Osteocyte (in vitro differentiated cells): ENCODE results near the gene TOP3B. TPM values are rescaled to one million over a fixed set of nuclear protein-coding genes. Genes with fewer than 3 reads are reported as not detected.
A peak's percentile ranks its signal among the peaks of the same experiment; 100 is the strongest.

Source experiments
- DNase-seq: peaks from one replicate; pipeline ENCODE4 v3.0.0; 2021; ENCODE audit warnings: mixed read lengths; ENCODE audit not compliant: unreplicated experiment; ENCODE audit errors: extremely low spot score
- H3K27ac Mint-ChIP-seq: one replicate; pipeline ENCODE4 v1.8.0; 2021; ENCODE audit warnings: mild to moderate bottlenecking, mixed read lengths; ENCODE audit not compliant: unreplicated experiment
- H3K27me3 Mint-ChIP-seq: one replicate; pipeline ENCODE4 v1.8.0; 2021; ENCODE audit warnings: mixed read lengths; ENCODE audit not compliant: unreplicated experiment
- H3K36me3 Mint-ChIP-seq: one replicate; pipeline ENCODE4 v1.8.0; 2021; ENCODE audit warnings: mixed read lengths; ENCODE audit not compliant: unreplicated experiment
- H3K4me1 Mint-ChIP-seq: one replicate; pipeline ENCODE4 v1.8.0; 2021; ENCODE audit warnings: mixed read lengths; ENCODE audit not compliant: unreplicated experiment
- H3K4me3 Mint-ChIP-seq: one replicate; pipeline ENCODE4 v1.8.0; 2021; ENCODE audit warnings: mild to moderate bottlenecking, moderate library complexity, mixed read lengths; ENCODE audit not compliant: unreplicated experiment
- H3K9me3 Mint-ChIP-seq: one replicate; pipeline ENCODE4 v1.8.0; 2021; ENCODE audit warnings: mixed read lengths; ENCODE audit not compliant: unreplicated experiment
- total RNA-seq: library from RNA; stranded (reverse); gene quantifications from 2 replicates; pipeline ENCODE4 v1.2.1, GENCODE V29; 2021
- TF ChIP-seq, protein P1 (sequence below): fragments of 200-600 bp; sonication (generic); IDR thresholded peaks from 2 replicates; pipeline ENCODE4 v1.5.0; 2021; ENCODE audit warnings: antibody characterized with exemption, mild to moderate bottlenecking, moderate library complexity

The TOP3B gene
- total RNA-seq, 1 donor from 2014 or later: 46.0 TPM

DNA sequence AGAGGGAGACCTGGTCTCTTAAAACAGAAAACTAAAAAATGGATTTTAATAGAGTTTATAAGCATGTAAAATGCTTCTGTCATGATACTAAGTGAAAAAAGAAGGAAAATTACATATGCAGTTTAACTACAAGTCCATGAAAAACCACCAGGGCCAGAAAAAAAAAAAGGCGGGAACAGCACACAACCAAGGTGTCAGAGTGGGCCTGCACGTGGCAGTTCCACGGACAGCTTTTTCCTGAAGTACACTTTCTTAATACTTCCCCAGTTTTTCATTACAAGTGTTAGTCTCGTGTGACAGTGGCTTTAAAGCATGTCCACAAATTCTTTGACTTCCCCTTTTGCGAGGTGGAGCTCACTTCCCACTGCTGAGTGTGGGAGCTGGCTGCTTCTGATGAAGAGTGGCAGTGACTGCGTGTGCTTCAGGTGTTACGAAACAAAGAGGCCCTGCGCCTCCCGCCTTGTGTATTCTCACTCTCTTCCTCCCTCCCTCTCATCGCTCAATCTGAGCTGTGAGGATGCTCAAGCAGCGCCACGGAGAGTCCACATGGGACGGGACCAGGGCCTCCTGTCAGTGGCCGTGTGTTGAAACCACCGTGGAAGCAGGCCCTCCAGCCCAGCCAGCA lies 46.3 kb downstream of the TOP3B start:
- no peak for DNase-seq
- H3K9me3 Mint-ChIP-seq: no peaks in the 10 kb centered on the region
- peaks cover 10% of the 10 kb centered on the region for H3K36me3 Mint-ChIP-seq
- H3K4me1 Mint-ChIP-seq: peaks cover 45% of the 10 kb centered on the region
- TF ChIP-seq, protein P1, sequence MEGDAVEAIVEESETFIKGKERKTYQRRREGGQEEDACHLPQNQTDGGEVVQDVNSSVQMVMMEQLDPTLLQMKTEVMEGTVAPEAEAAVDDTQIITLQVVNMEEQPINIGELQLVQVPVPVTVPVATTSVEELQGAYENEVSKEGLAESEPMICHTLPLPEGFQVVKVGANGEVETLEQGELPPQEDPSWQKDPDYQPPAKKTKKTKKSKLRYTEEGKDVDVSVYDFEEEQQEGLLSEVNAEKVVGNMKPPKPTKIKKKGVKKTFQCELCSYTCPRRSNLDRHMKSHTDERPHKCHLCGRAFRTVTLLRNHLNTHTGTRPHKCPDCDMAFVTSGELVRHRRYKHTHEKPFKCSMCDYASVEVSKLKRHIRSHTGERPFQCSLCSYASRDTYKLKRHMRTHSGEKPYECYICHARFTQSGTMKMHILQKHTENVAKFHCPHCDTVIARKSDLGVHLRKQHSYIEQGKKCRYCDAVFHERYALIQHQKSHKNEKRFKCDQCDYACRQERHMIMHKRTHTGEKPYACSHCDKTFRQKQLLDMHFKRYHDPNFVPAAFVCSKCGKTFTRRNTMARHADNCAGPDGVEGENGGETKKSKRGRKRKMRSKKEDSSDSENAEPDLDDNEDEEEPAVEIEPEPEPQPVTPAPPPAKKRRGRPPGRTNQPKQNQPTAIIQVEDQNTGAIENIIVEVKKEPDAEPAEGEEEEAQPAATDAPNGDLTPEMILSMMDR: no peak
- no peaks in the 10 kb centered on the region for H3K27me3 Mint-ChIP-seq
- no peak overlapping the region for H3K4me3 Mint-ChIP-seq
- H3K27ac Mint-ChIP-seq: peak overlapping the region; percentile 69

DNA sequence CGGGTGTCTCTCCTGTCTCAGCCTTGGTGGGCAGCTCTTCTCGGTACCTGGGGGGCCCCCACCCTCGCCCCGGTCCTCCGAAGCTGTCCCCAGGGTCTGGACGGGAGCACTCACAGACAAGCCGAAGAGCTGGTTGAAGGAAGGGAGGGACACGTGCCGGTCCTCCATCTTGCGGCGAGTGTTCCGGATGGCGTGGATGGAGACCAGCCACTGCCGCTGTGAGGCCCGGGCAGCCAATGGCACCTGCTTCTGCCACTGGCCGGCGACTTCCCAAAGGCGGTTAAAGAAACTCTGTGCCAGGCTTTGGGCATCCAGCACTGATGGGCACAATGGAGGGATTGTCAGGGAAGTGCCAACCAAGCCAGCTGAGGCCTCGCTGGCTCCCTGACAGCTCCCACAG lies 48.7 kb downstream of the TOP3B start:
- Mint-ChIP-seq H3K27me3 (no peaks in the 10 kb centered on the region), H3K9me3 (no peaks in the 10 kb centered on the region), H3K4me1 (peaks cover 22% of the 10 kb centered on the region), H3K36me3 (peaks cover 22% of the 10 kb centered on the region), H3K27ac (no peak overlapping the region), H3K4me3 (no peak overlapping the region)
- TF ChIP-seq, protein P1: no peak
- DNase-seq: no peak

DNA sequence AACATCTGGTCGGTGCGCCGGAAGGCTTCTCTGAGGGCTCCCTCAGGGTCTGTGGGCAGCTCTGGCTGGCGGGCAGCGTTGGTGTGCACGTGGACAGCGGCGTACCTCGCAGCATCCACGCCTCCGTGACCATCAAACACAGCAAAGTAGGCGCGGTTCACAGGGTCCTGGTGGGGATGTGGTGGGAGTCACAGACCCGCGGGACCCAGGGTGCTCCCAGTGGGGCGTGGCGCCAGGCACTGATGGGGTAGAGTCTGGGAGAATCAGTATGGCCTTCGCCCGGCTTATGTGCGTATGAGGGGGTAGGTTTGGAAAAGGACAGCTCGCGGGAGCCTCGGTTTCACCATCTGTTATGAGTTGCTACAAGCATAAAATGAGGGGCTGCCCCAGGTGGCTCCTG lies 49.2 kb downstream of the TOP3B start:
- peak; percentile 82 for DNase-seq
- Mint-ChIP-seq H3K4me1 (peaks cover 18% of the 10 kb centered on the region), H3K27me3 (no peaks in the 10 kb centered on the region), H3K27ac (no peak overlapping the region), H3K36me3 (peaks cover 23% of the 10 kb centered on the region), H3K4me3 (no peak overlapping the region), H3K9me3 (no peaks in the 10 kb centered on the region)
- TF ChIP-seq, protein P1: no peak

DNA sequence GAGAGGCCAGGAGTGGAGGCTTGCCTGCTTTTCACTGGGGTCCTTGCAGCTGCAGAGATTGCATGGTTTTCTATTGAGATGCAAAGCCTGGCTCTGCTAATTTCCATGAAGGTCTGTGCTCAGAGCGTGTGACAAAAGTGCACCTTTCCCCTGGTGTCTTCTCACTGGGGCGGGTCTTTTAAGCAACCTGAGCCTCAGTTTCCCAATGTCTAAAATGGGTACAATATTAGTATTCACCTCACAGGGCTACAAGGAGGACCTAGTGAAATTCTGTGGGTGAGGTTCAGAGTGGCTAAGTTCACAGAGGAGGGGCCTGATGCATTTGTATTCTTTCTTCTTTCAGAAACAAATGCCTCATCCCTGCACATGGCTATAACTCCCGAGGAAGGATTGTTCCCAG lies 50.2 kb downstream of the TOP3B start:
- TF ChIP-seq, protein P1: no peak
- Mint-ChIP-seq H3K27me3 (no peaks in the 10 kb centered on the region), H3K4me3 (no peak overlapping the region), H3K36me3 (peaks cover 28% of the 10 kb centered on the region), H3K9me3 (no peaks in the 10 kb centered on the region), H3K4me1 (peaks cover 7% of the 10 kb centered on the region), H3K27ac (no peak overlapping the region)
- no peak for DNase-seq

DNA sequence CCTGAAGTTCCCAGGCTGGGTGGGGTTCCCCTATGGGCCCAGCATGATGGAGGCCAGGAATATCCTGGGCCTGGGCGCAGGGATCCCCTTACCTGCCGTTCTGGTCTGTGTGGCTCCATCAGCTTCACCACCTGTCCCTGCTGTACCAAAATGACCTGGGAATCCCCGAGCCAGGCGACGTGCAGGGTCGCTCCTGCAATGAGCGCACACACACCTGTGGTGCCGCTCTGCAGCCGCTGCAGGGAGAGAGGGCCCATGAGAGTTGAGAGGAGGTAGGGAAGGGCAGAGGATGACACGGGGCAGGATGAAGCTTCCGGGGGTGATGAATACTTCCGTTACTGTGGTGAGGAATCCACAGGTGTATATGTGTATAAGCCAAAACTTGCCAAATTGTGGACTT lies 51.5 kb downstream of the TOP3B start:
- Mint-ChIP-seq H3K4me1 (no peaks in the 10 kb centered on the region), H3K27ac (no peak overlapping the region), H3K4me3 (no peak overlapping the region), H3K9me3 (no peaks in the 10 kb centered on the region), H3K36me3 (peaks cover 28% of the 10 kb centered on the region), H3K27me3 (no peaks in the 10 kb centered on the region)
- TF ChIP-seq, protein P1: no peak
- no peak for DNase-seq
